Neural cell (in vitro differentiated cells): ENCODE results near the gene ADGRF5. TPM values are rescaled to one million over a fixed set of nuclear protein-coding genes. Genes with fewer than 3 reads are reported as not detected.

Experiments
- H2AFZ ChIP-seq: fragments of 200-600, 300-800 bp; sonication (generic), shearing (Covaris generic); 2 replicates; pipeline ENCODE4 v1.6.0; 2014; ENCODE audit warnings: low read depth, mild to moderate bottlenecking, antibody characterized with exemption, low read length, moderate library complexity
- H3F3A ChIP-seq: fragments of 200-600 bp; shearing (Covaris generic); 2 replicates; pipeline ENCODE4 v1.6.1; 2016; ENCODE audit warnings: mild to moderate bottlenecking, moderate library complexity, mixed read lengths, antibody characterized with exemption, low read length; ENCODE audit not compliant: insufficient read depth, poor library complexity, severe bottlenecking
- H3K27ac ChIP-seq: fragments of 200-600, 300-800 bp; sonication (generic), shearing (Covaris generic); 2 replicates; pipeline ENCODE4 v1.5.1; 2014; ENCODE audit warnings: mild to moderate bottlenecking, low read length, moderate library complexity
- H3K27me3 ChIP-seq: fragments of 300-800, 200-600 bp; sonication (generic), shearing (Covaris generic); 2 replicates; pipeline ENCODE4 v1.6.0; 2014; ENCODE audit warnings: mild to moderate bottlenecking, low read depth, low read length, moderate library complexity; ENCODE audit not compliant: insufficient read depth
- H3K36me3 ChIP-seq: fragments of 300-800, 200-600 bp; sonication (generic), shearing (Covaris generic); 2 replicates; pipeline ENCODE4 v1.5.1; 2014; ENCODE audit warnings: mild to moderate bottlenecking, antibody characterized with exemption, low read length, moderate library complexity; ENCODE audit not compliant: insufficient read depth
- H3K4me2 ChIP-seq: fragments of 300-800, 200-600 bp; sonication (generic), shearing (Covaris generic); 2 replicates; pipeline ENCODE4 v1.6.0; 2014; ENCODE audit warnings: mild to moderate bottlenecking, low read length
- H3K4me3 ChIP-seq: fragments of 300-800, 200-600 bp; sonication (generic), shearing (Covaris generic); 2 replicates; pipeline ENCODE4 v1.5.1; 2014; ENCODE audit warnings: mild to moderate bottlenecking, low read length, moderate library complexity
- H3K79me2 ChIP-seq: fragments of 200-600 bp; shearing (Covaris generic); replicated peaks from 2 replicates; pipeline ENCODE4 v1.6.0; 2014; ENCODE audit warnings: mild to moderate bottlenecking, low read length, moderate library complexity; ENCODE audit not compliant: insufficient read depth
- H3K9ac ChIP-seq: fragments of 300-800, 200-600 bp; sonication (generic), shearing (Covaris generic); 2 replicates; pipeline ENCODE4 v1.6.1; 2016; ENCODE audit warnings: mild to moderate bottlenecking, low read length, mixed read lengths
- H3K9me2 ChIP-seq: fragments of 200-600 bp; shearing (Covaris generic); 2 replicates; pipeline ENCODE4 v1.6.1; 2016; ENCODE audit warnings: mild to moderate bottlenecking, low read length, mixed read lengths; ENCODE audit not compliant: insufficient read depth
- H3K9me3 ChIP-seq: fragments of 200-600, 300-800 bp; sonication (generic), shearing (Covaris generic); 2 replicates; pipeline ENCODE4 v1.6.1; 2016; ENCODE audit warnings: mild to moderate bottlenecking, mixed run types, low read length, moderate library complexity, mixed read lengths
- H4K20me1 ChIP-seq: fragments of 200-600 bp; shearing (Covaris generic); 2 replicates; pipeline ENCODE4 v1.6.1; 2016; ENCODE audit warnings: mild to moderate bottlenecking, mixed run types; ENCODE audit not compliant: insufficient read depth
- CTCF ChIP-seq: fragments of 450-650 bp; IDR thresholded peaks from 2 replicates; pipeline ENCODE4 v1.5.1; 2014; ENCODE audit warnings: antibody characterized with exemption, mild to moderate bottlenecking, moderate library complexity; ENCODE audit not compliant: poor library complexity, severe bottlenecking
- EP300 ChIP-seq: fragments of 450-650 bp; conservative IDR thresholded peaks from 2 replicates; pipeline ENCODE4 v1.6.1; 2014; ENCODE audit warnings: antibody characterized with exemption, mild to moderate bottlenecking, moderate library complexity; ENCODE audit not compliant: poor library complexity, severe bottlenecking
- EZH2 ChIP-seq: fragments of 200-600, 300-800 bp; shearing (Covaris generic), sonication (generic); IDR thresholded peaks from 2 replicates; pipeline ENCODE4 v1.6.1; 2014; ENCODE audit warnings: antibody characterized with exemption, low read length, borderline replicate concordance, mild to moderate bottlenecking; ENCODE audit not compliant: insufficient read depth, poor library complexity, severe bottlenecking
- MXI1 ChIP-seq: fragments of 450-650 bp; conservative IDR thresholded peaks from 2 replicates; pipeline ENCODE4 v1.6.1; 2014; ENCODE audit warnings: antibody characterized with exemption, mild to moderate bottlenecking; ENCODE audit not compliant: poor library complexity, severe bottlenecking
- POLR2AphosphoS5 ChIP-seq: IDR thresholded peaks from 2 replicates; pipeline ENCODE4 v1.6.1; 2012
- RAD21 ChIP-seq: fragments of 450-650 bp; conservative IDR thresholded peaks from 2 replicates; pipeline ENCODE4 v1.6.1; 2014; ENCODE audit warnings: antibody characterized with exemption, mild to moderate bottlenecking, moderate library complexity
- SMC3 ChIP-seq: fragments of 450-650 bp; conservative IDR thresholded peaks from 2 replicates; pipeline ENCODE4 v1.6.1; 2014; ENCODE audit warnings: antibody characterized with exemption, mild to moderate bottlenecking, moderate library complexity; ENCODE audit not compliant: poor library complexity
- TAF1 ChIP-seq: IDR thresholded peaks from 2 replicates; pipeline ENCODE4 v1.6.1; 2012; ENCODE audit warnings: low read depth
- polyA plus RNA-seq: library from polyadenylated mRNA; depleted of rRNA; stranded (reverse); fragments of >200 nt; gene quantifications from 2 replicates; pipeline ENCODE4 v1.2.3, GENCODE V29; 2014
- TF ChIP-seq, protein P1 (sequence below): IDR thresholded peaks from 2 replicates; pipeline ENCODE4 v1.6.1; 2012; ENCODE audit warnings: borderline replicate concordance

The ADGRF5 gene
- polyA plus RNA-seq, 1 donor from 2014 or later = not detected

GRCh38 chr6:46821458-46821881 lies 100.3 kb downstream of the ADGRF5 start:
- H3K36me3 ChIP-seq = no peaks in the 10 kb centered on the region
- H3K27me3 ChIP-seq = no peaks in the 10 kb centered on the region
- H3K79me2 ChIP-seq = no peaks in the 10 kb centered on the region
- H3F3A ChIP-seq = no peaks in the 10 kb centered on the region
- H3K9me2 ChIP-seq = no peaks in the 10 kb centered on the region
- no peak overlapping the region for H3K9ac ChIP-seq
- no peaks in the 10 kb centered on the region for H4K20me1 ChIP-seq
- no peak for TF ChIP-seq RAD21
- no peak for TF ChIP-seq POLR2AphosphoS5
- no peak for TF ChIP-seq EP300
- TF ChIP-seq, protein P1, sequence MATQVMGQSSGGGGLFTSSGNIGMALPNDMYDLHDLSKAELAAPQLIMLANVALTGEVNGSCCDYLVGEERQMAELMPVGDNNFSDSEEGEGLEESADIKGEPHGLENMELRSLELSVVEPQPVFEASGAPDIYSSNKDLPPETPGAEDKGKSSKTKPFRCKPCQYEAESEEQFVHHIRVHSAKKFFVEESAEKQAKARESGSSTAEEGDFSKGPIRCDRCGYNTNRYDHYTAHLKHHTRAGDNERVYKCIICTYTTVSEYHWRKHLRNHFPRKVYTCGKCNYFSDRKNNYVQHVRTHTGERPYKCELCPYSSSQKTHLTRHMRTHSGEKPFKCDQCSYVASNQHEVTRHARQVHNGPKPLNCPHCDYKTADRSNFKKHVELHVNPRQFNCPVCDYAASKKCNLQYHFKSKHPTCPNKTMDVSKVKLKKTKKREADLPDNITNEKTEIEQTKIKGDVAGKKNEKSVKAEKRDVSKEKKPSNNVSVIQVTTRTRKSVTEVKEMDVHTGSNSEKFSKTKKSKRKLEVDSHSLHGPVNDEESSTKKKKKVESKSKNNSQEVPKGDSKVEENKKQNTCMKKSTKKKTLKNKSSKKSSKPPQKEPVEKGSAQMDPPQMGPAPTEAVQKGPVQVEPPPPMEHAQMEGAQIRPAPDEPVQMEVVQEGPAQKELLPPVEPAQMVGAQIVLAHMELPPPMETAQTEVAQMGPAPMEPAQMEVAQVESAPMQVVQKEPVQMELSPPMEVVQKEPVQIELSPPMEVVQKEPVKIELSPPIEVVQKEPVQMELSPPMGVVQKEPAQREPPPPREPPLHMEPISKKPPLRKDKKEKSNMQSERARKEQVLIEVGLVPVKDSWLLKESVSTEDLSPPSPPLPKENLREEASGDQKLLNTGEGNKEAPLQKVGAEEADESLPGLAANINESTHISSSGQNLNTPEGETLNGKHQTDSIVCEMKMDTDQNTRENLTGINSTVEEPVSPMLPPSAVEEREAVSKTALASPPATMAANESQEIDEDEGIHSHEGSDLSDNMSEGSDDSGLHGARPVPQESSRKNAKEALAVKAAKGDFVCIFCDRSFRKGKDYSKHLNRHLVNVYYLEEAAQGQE = no peak
- no peak for TF ChIP-seq TAF1
- no peak for TF ChIP-seq SMC3
- TF ChIP-seq CTCF = no peak
- TF ChIP-seq MXI1 = no peak
- no peak for TF ChIP-seq EZH2
- no peak overlapping the region for H3K27ac ChIP-seq
- no peaks in the 10 kb centered on the region for H3K9me3 ChIP-seq
- no peak overlapping the region for H2AFZ ChIP-seq
- no peak overlapping the region for H3K4me3 ChIP-seq
- no peak overlapping the region for H3K4me2 ChIP-seq

GRCh38 chr6:46819561-46819960 lies 102.2 kb downstream of the ADGRF5 start:
- Histone ChIP-seq H4K20me1 (no peaks in the 10 kb centered on the region), H3K4me2 (no peak overlapping the region), H3F3A (no peaks in the 10 kb centered on the region), H3K36me3 (no peaks in the 10 kb centered on the region), H3K9me3 (no peaks in the 10 kb centered on the region), H3K27me3 (no peaks in the 10 kb centered on the region), H3K9me2 (no peaks in the 10 kb centered on the region), H3K4me3 (no peak overlapping the region), H3K79me2 (no peaks in the 10 kb centered on the region), H2AFZ (no peak overlapping the region), H3K27ac (no peak overlapping the region), H3K9ac (no peak overlapping the region)
- TF ChIP-seq POLR2AphosphoS5 (no peak), TAF1 (no peak), CTCF (no peak), EZH2 (no peak), MXI1 (no peak), EP300 (no peak), SMC3 (no peak)
- TF ChIP-seq, protein P1 = no peak
